ENCODE results near the gene MEG3. TPM values are rescaled to one million over a fixed set of nuclear protein-coding genes. Genes with fewer than 3 reads are reported as not detected.

MEG3 gene
- total RNA-seq, 1 experiment from 2014 or later, result not detected

GRCh38 chr14:100786576-100787219, 39.2 kb upstream of the MEG3 start:
- ChIA-PET POLR2A (no interaction called here), CTCF (interaction anchor here (0.6 kb wide), 1 partner anchor 261 kb away, joined by 3 read pairs; no protein-coding TSS in a partner anchor)
- Mint-ChIP-seq H3K4me1 (ENCODE audit: insufficient read depth, unreplicated experiment) (no peaks in the 10 kb centered on the region), H3K36me3 (ENCODE audit: insufficient read depth, unreplicated experiment) (no peaks in the 10 kb centered on the region), H3K27ac (ENCODE audit: low read depth, unreplicated experiment) (no peak overlapping the region), H3K27me3 (ENCODE audit: insufficient read depth, unreplicated experiment) (peaks cover 12% of the 10 kb centered on the region), H3K4me3 (ENCODE audit: unreplicated experiment) (no peak overlapping the region), H3K9me3 (ENCODE audit: unreplicated experiment) (no peaks in the 10 kb centered on the region)
- no peak for TF ChIP-seq CTCF (IDR thresholded peaks at IDR 0.05; ENCODE audit: unreplicated experiment)
- BruUV-seq (replicated peaks), result no TSS peak
- DNase-seq (ENCODE audit: unreplicated experiment), result no peak
- intact Hi-C loops (cut with micrococcal nuclease), result no loop called here

GRCh38 chr14:100787659-100788058, 38.3 kb upstream of the MEG3 start:
- Mint-ChIP-seq H3K4me1 (ENCODE audit: insufficient read depth, unreplicated experiment) (no peaks in the 10 kb centered on the region), H3K4me3 (ENCODE audit: unreplicated experiment) (no peak overlapping the region), H3K36me3 (ENCODE audit: insufficient read depth, unreplicated experiment) (no peaks in the 10 kb centered on the region), H3K9me3 (ENCODE audit: unreplicated experiment) (no peaks in the 10 kb centered on the region), H3K27me3 (ENCODE audit: insufficient read depth, unreplicated experiment) (peaks cover 20% of the 10 kb centered on the region), H3K27ac (ENCODE audit: low read depth, unreplicated experiment) (no peak overlapping the region)
- intact Hi-C loops (cut with micrococcal nuclease), result no loop called here
- ChIA-PET POLR2A (no interaction called here), CTCF (no interaction called here)
- no TSS peak for BruUV-seq (replicated peaks)
- no peak for DNase-seq (ENCODE audit: unreplicated experiment)
- no peak for TF ChIP-seq CTCF (IDR thresholded peaks at IDR 0.05; ENCODE audit: unreplicated experiment)

- CTCF ChIA-PET, result no interaction called here
- no peak for TF ChIP-seq CTCF (IDR thresholded peaks at IDR 0.05; ENCODE audit: unreplicated experiment)
- DNase-seq (ENCODE audit: unreplicated experiment), result no peak
- BruUV-seq (replicated peaks), result no TSS peak
- no peak overlapping the region for H3K27ac Mint-ChIP-seq (ENCODE audit: low read depth, unreplicated experiment)
- no peaks in the 10 kb centered on the region for H3K4me1 Mint-ChIP-seq (ENCODE audit: insufficient read depth, unreplicated experiment)
- no peaks in the 10 kb centered on the region for H3K9me3 Mint-ChIP-seq (ENCODE audit: unreplicated experiment)
- no peak overlapping the region for H3K4me3 Mint-ChIP-seq (ENCODE audit: unreplicated experiment)
- intact Hi-C loops (cut with micrococcal nuclease), result no loop called here
- no peaks in the 10 kb centered on the region for H3K36me3 Mint-ChIP-seq (ENCODE audit: insufficient read depth, unreplicated experiment)
- peaks cover 29% of the 10 kb centered on the region for H3K27me3 Mint-ChIP-seq (ENCODE audit: insufficient read depth, unreplicated experiment)
- POLR2A ChIA-PET, result no interaction called here
Measured at GRCh38 chr14:100788517-100788916, 37.4 kb upstream of the MEG3 start.

GRCh38 chr14:100788942-100789341, 37.0 kb upstream of the MEG3 start:
- Mint-ChIP-seq H3K27ac (ENCODE audit: low read depth, unreplicated experiment) (no peak overlapping the region), H3K27me3 (ENCODE audit: insufficient read depth, unreplicated experiment) (peaks cover 33% of the 10 kb centered on the region), H3K4me1 (ENCODE audit: insufficient read depth, unreplicated experiment) (no peaks in the 10 kb centered on the region), H3K4me3 (ENCODE audit: unreplicated experiment) (no peak overlapping the region), H3K36me3 (ENCODE audit: insufficient read depth, unreplicated experiment) (no peaks in the 10 kb centered on the region), H3K9me3 (ENCODE audit: unreplicated experiment) (no peaks in the 10 kb centered on the region)
- intact Hi-C loops (cut with micrococcal nuclease), result no loop called here
- no peak for TF ChIP-seq CTCF (IDR thresholded peaks at IDR 0.05; ENCODE audit: unreplicated experiment)
- ChIA-PET POLR2A (no interaction called here), CTCF (interaction anchor here (0.7 kb wide), 1 partner anchor 447 kb away, joined by 3 read pairs; no protein-coding TSS in a partner anchor)
- no peak for DNase-seq (ENCODE audit: unreplicated experiment)
- no TSS peak for BruUV-seq (replicated peaks)
